Measurements from ENCODE around the gene DHCR24. TPM values are rescaled to one million over a fixed set of nuclear protein-coding genes. Genes with fewer than 3 reads are reported as not detected.

DHCR24 gene, protein sequence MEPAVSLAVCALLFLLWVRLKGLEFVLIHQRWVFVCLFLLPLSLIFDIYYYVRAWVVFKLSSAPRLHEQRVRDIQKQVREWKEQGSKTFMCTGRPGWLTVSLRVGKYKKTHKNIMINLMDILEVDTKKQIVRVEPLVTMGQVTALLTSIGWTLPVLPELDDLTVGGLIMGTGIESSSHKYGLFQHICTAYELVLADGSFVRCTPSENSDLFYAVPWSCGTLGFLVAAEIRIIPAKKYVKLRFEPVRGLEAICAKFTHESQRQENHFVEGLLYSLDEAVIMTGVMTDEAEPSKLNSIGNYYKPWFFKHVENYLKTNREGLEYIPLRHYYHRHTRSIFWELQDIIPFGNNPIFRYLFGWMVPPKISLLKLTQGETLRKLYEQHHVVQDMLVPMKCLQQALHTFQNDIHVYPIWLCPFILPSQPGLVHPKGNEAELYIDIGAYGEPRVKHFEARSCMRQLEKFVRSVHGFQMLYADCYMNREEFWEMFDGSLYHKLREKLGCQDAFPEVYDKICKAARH
- 295 and 499 TPM in 2 replicates for total RNA-seq

GRCh38 chr1:54886724-54887664, at the start of gene DHCR24:
Gene DHCR24, minus strand, starts transcription at chr1:54887195. Its CDS starts 76 bp downstream, at chr1:54887119.

GRCh38 chr1:54800899-54801759, 85.9 kb downstream of the DHCR24 start, which contains the start of gene TTC22:
Gene TTC22, minus strand, starts transcription at chr1:54801323. Its CDS starts 160 bp downstream, at chr1:54801163.

Other genes with a start within 250 kb of the DHCR24 start
- 0.49 and 0.65 TPM in 2 replicates for gene MROH7, start 245.4 kb downstream of the DHCR24 start, total RNA-seq
- gene TTC4, start 171.3 kb downstream of the DHCR24 start, total RNA-seq: 19.8 and 23.3 TPM in 2 replicates
- 4.7 and 4.9 TPM in 2 replicates for gene PARS2, start 122.7 kb downstream of the DHCR24 start, total RNA-seq
- not detected in 2 replicates for gene TTC22, start 85.9 kb downstream of the DHCR24 start, total RNA-seq
- gene TMEM61, start 93.4 kb upstream of the DHCR24 start, total RNA-seq: 0.24 TPM in 1 of 2 replicates, not detected in the other
- gene BSND, start 111.7 kb upstream of the DHCR24 start, total RNA-seq: not detected in 2 replicates
- 14.8 and 18.3 TPM in 2 replicates for gene PCSK9, start 152.4 kb upstream of the DHCR24 start, total RNA-seq